Lower lobe of right lung (tissue), 2 donors: ENCODE results near the gene BFSP1. TPM values are rescaled to one million over a fixed set of nuclear protein-coding genes. Genes with fewer than 3 reads are reported as not detected.

Experiments used
- ATAC-seq, 2 donors: fragments of 200-7000 bp; cut with Tn5 transposase; one replicate each; pipeline ENCODE4 v1.9.1; 2020 to 2022; ENCODE audit warnings: mild to moderate bottlenecking in 2 of 2, moderate library complexity in 2 of 2
- DNase-seq: peaks from one replicate; pipeline ENCODE4 v3.0.0-alpha.2; 2020
- H3K27ac ChIP-seq: fragments of 200-600 bp; one replicate; pipeline ENCODE4 v1.8.0; 2022
- H3K27me3 ChIP-seq: fragments of 200-600 bp; one replicate; pipeline ENCODE4 v1.8.0; 2022; ENCODE audit warnings: low read depth
- H3K36me3 ChIP-seq: fragments of 200-600 bp; one replicate; pipeline ENCODE4 v1.8.0; 2022; ENCODE audit warnings: mild to moderate bottlenecking
- H3K4me1 ChIP-seq: fragments of 200-600 bp; one replicate; pipeline ENCODE4 v1.8.0; 2022
- H3K4me3 ChIP-seq: fragments of 200-600 bp; one replicate; pipeline ENCODE4 v1.8.0; 2022; ENCODE audit warnings: mild to moderate bottlenecking
- H3K9me3 ChIP-seq: fragments of 200-600 bp; one replicate; pipeline ENCODE4 v1.8.0; 2022
- CTCF ChIP-seq: fragments of 200-600 bp; IDR thresholded peaks from one replicate; pipeline ENCODE4 v1.8.0; 2022; ENCODE audit warnings: antibody characterized with exemption, mild to moderate bottlenecking
- intact Hi-C: fragments of 100-400 bp; cut with DNase I; formaldehyde crosslinking; loops from one replicate; pipeline ENCODE4 v1.11.0; 2022
- total RNA-seq: library from RNA; stranded (reverse); fragmentation: NEBNext Ultra II Directional; extraction: Animal tissue kit (Norgen Biotek cat#: 25700); gene quantifications from one replicate; pipeline ENCODE4 v1.2.1, GENCODE V29; 2021
- donor health status: DM: no; HTN: yes; CAD: no; lungs with severe emphysema.

The BFSP1 gene
- total RNA-seq, 1 donor from 2014 or later: 2.4 TPM

DNA sequence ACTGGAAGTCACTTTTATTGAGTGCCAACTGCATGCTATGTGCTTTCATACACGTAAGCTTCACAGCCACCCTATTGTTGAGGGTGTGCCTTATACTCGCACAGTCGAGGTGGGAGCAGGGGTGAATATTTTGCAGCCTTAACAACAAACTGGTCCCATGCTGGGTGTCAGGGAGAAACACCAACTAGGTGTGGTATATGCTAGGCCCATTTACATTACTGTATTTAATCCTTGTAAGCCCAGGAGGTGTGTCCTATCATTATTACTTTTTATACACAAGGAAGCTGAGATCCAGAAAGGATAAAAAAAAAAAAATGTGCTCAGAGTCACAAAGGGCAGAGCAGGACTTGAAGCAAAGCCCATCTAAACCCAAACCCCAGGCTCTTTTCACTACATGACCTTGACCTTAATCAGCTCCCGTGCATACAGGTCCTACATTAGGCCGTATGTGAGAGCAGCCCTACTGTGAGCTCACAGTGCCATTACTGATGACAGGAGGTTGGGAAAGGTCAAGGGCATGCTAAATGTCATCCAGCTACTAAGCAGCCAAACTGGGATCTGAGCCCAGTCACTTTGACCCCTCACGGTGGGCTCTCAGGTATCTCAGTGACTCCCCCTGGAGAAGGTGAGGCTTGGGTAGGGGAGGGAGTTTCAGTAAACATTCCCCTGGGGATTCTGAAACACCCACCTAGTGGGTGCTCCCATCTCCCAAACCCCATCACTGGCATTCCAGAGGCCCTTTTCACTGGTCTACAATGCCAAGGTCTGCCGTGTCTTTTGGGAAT lies 61.7 kb downstream of the BFSP1 start:
- intact Hi-C loops: no loop called here
- no peak overlapping the region for H3K4me3 ChIP-seq
- H3K36me3 ChIP-seq: no peaks in the 10 kb centered on the region
- no peak overlapping the region for H3K27ac ChIP-seq
- no peaks in the 10 kb centered on the region for H3K4me1 ChIP-seq
- no peaks in the 10 kb centered on the region for H3K9me3 ChIP-seq
- H3K27me3 ChIP-seq: no peaks in the 10 kb centered on the region
- DNase-seq (no peak), ATAC-seq (no peak)
- TF ChIP-seq CTCF: no peak

GRCh38 chr20:17468073-17468840 lies 62.9 kb downstream of the BFSP1 start:
- DNase-seq: no peak
- TF ChIP-seq CTCF: no peak
- Histone ChIP-seq H3K36me3 (no peaks in the 10 kb centered on the region), H3K27ac (no peak overlapping the region), H3K9me3 (no peaks in the 10 kb centered on the region), H3K4me1 (no peaks in the 10 kb centered on the region), H3K4me3 (no peak overlapping the region), H3K27me3 (no peaks in the 10 kb centered on the region)
- ATAC-seq: no peak
- intact Hi-C loops: no loop called here

GRCh38 chr20:17467120-17467655 lies 64.0 kb downstream of the BFSP1 start:
- intact Hi-C loops: no loop called here
- H3K4me1 ChIP-seq: no peaks in the 10 kb centered on the region
- H3K36me3 ChIP-seq: no peaks in the 10 kb centered on the region
- no peak overlapping the region for H3K27ac ChIP-seq
- no peak overlapping the region for H3K4me3 ChIP-seq
- H3K9me3 ChIP-seq: no peaks in the 10 kb centered on the region
- no peak for ATAC-seq
- no peak for TF ChIP-seq CTCF
- no peak for DNase-seq
- H3K27me3 ChIP-seq: no peaks in the 10 kb centered on the region

DNA sequence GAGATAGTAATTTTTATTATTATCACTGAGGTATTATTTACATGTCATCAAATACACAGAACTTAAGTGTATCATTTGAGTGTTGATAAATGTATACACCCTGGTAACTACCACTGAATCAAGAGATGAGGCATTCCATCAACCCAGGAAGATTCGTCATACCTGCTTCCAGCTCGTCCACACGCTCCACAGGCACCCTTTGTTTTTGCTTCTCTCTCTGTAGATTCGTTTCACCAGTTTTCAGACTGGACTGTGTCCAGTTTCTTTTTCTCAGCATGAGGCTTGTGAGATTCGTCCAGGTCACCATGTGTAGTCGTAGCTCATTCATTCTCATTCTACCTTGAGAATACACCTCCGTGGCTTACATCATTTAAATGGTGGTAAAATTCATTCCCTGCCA lies 64.5 kb downstream of the BFSP1 start:
- no peak overlapping the region for H3K27ac ChIP-seq
- TF ChIP-seq CTCF: no peak
- H3K36me3 ChIP-seq: no peaks in the 10 kb centered on the region
- intact Hi-C loops: no loop called here
- no peak for ATAC-seq
- no peak overlapping the region for H3K4me3 ChIP-seq
- no peak for DNase-seq
- H3K27me3 ChIP-seq: no peaks in the 10 kb centered on the region
- H3K9me3 ChIP-seq: no peaks in the 10 kb centered on the region
- no peaks in the 10 kb centered on the region for H3K4me1 ChIP-seq

- TF ChIP-seq CTCF: no peak
- no peak for DNase-seq
- Histone ChIP-seq H3K4me1 (no peaks in the 10 kb centered on the region), H3K4me3 (no peak overlapping the region), H3K36me3 (no peaks in the 10 kb centered on the region), H3K9me3 (no peaks in the 10 kb centered on the region), H3K27ac (no peak overlapping the region), H3K27me3 (no peaks in the 10 kb centered on the region)
- intact Hi-C loops: no loop called here
- ATAC-seq: no peak
Observed at GRCh38 chr20:17465236-17465635, 65.9 kb downstream of the BFSP1 start.
